ENCODE results near the gene DRAXIN.

DNA sequence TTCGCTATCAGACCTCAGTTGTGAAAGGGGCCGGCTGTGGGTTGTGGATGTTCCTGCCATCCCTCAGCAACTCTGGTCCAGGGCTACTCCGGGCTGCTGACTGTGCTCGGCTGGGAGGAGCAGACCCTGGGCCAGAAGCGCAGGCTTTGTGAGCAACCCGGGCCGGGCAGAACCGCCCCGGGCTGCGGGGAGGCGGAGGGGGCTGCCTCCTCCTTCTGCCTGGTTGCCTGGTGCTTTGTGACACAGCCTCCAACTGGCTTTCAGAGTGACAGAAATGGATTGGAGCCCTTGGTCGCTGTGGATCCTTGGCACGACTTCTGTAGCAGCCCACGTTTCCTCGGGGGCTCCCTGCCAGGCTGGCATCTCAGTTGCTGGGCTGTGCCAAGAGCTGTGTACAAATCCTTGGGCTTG lies 10.0 kb downstream of the DRAXIN start:
- TF ChIP-seq, protein P1, sequence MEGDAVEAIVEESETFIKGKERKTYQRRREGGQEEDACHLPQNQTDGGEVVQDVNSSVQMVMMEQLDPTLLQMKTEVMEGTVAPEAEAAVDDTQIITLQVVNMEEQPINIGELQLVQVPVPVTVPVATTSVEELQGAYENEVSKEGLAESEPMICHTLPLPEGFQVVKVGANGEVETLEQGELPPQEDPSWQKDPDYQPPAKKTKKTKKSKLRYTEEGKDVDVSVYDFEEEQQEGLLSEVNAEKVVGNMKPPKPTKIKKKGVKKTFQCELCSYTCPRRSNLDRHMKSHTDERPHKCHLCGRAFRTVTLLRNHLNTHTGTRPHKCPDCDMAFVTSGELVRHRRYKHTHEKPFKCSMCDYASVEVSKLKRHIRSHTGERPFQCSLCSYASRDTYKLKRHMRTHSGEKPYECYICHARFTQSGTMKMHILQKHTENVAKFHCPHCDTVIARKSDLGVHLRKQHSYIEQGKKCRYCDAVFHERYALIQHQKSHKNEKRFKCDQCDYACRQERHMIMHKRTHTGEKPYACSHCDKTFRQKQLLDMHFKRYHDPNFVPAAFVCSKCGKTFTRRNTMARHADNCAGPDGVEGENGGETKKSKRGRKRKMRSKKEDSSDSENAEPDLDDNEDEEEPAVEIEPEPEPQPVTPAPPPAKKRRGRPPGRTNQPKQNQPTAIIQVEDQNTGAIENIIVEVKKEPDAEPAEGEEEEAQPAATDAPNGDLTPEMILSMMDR (IDR thresholded peaks at IDR 0.05) = no peak
- no peak for TF ChIP-seq POLR2A (IDR thresholded peaks at IDR 0.05)

All from heart left ventricle (tissue), 13 donors.